HepG2 (cell line): ENCODE results near the gene OPRD1. TPM values are rescaled to one million over a fixed set of nuclear protein-coding genes. Genes with fewer than 3 reads are reported as not detected.
A peak's percentile ranks its signal among the peaks of the same experiment; 100 is the strongest.

Experiments
- ATAC-seq: fragments of 200-7000 bp; cut with Tn5 transposase; 3 replicates; pipeline ENCODE4 v1.9.1; 2020; ENCODE audit warnings: mild to moderate bottlenecking, moderate library complexity
- BruUV-seq: library from RNA; stranded (reverse); fragments of 400-500 nt; replicated peaks from 2 replicates; lab custom pipeline; 2021; lab: Mats Ljungman, UMichigan
- CTCF ChIA-PET: fragments of 300-600 bp; formaldehyde crosslinking; extraction: SDS; loops from one replicate; lab custom pipeline; 2021; ENCODE audit warnings: low total read pairs, inconsistent platforms, low intra/inter-chr PET ratio; lab: Yijun Ruan, JAX
- POLR2A ChIA-PET: fragments of 350-600 bp; sonication (Branson Sonifier 250); formaldehyde crosslinking; loops from one replicate; lab custom pipeline; 2020; ENCODE audit warnings: antibody characterized with exemption, inconsistent platforms; lab: Yijun Ruan, JAX
- DNase-seq: peaks from one replicate; pipeline ENCODE4 v3.0.0-alpha.2; 2015; ENCODE audit warnings: low spot score
- FAIRE-seq: peaks from 3 replicates; lab custom pipeline; 2011; peaks lifted over from hg19 to GRCh38; lab: Jason Lieb, UNC
- H2AFZ ChIP-seq: one replicate; pipeline ENCODE4 v1.6.1; 2011; ENCODE audit warnings: low read length, inconsistent platforms
- H3K27ac ChIP-seq: fragments of 300-600 bp; 3 replicates; pipeline ENCODE4 v1.8.0; 2011; ENCODE audit warnings: mixed run types, mild to moderate bottlenecking, mixed read lengths, low read length, inconsistent platforms; ENCODE audit not compliant: insufficient read depth; ENCODE audit errors: extremely low read length
- H3K27me3 ChIP-seq, 2 experiments: fragments of 200-600 bp in 1 of 2; 2 replicates in 1 of 2; 3 replicates in 1 of 2; pipeline versions ENCODE4 v1.6.0 to v1.8.0; 2011; ENCODE audit warnings: low read length in 2 of 2, mild to moderate bottlenecking in 2 of 2, moderate library complexity in 2 of 2, inconsistent platforms in 1 of 2; ENCODE audit not compliant: insufficient read depth in 2 of 2, control insufficient read depth in 1 of 2
- H3K36me3 ChIP-seq, 2 experiments: fragments of 200-600 bp in 1 of 2; replicated peaks in 1 of 2; 2 replicates in 1 of 2; 3 replicates in 1 of 2; pipeline versions ENCODE4 v1.5.1 to v1.8.0; 2011; ENCODE audit warnings: low read length in 2 of 2, inconsistent platforms in 1 of 2; ENCODE audit not compliant: insufficient read depth in 2 of 2, control insufficient read depth in 1 of 2
- H3K4me1 ChIP-seq: 2 replicates; pipeline ENCODE4 v1.5.1; 2012; ENCODE audit warnings: low read length, inconsistent platforms; ENCODE audit not compliant: insufficient read depth
- H3K4me2 ChIP-seq: 2 replicates; pipeline ENCODE4 v1.6.0; 2011; ENCODE audit warnings: low read depth, low read length, inconsistent platforms
- H3K4me3 ChIP-seq, 3 experiments: fragments of 200-600 bp in 1 of 3; sonication (generic), shearing (Covaris generic) in 1 of 3; replicated peaks in 1 of 3; 2 replicates each; pipeline ENCODE4 v1.5.1; 2011 to 2016; ENCODE audit warnings: low read length in 3 of 3, inconsistent platforms in 2 of 3, low read depth in 2 of 3, mild to moderate bottlenecking in 2 of 3, control low read depth in 1 of 3, mixed read lengths in 1 of 3; ENCODE audit not compliant: insufficient read depth in 1 of 3
- H3K79me2 ChIP-seq: one replicate; pipeline ENCODE4 v1.6.1; 2011; ENCODE audit warnings: low read length, inconsistent platforms; ENCODE audit not compliant: insufficient read depth
- H3K9ac ChIP-seq: 2 replicates; pipeline ENCODE4 v1.6.0; 2011; ENCODE audit warnings: mild to moderate bottlenecking, low read depth, low read length, inconsistent platforms; ENCODE audit not compliant: insufficient read depth
- H3K9me3 ChIP-seq: 2 replicates; pipeline ENCODE4 v1.5.1; 2012; ENCODE audit warnings: mild to moderate bottlenecking, low read length
- H4K20me1 ChIP-seq: 2 replicates; pipeline ENCODE4 v1.6.0; 2011; ENCODE audit warnings: inconsistent platforms, mild to moderate bottlenecking, low read length, moderate library complexity; ENCODE audit not compliant: insufficient read depth
- DR1 ChIP-seq: sonication (generic); formaldehyde crosslinking; IDR thresholded peaks from 2 replicates; pipeline ENCODE4 v1.8.0; 2021; ENCODE audit warnings: mild to moderate bottlenecking, missing genetic modification reagents, inconsistent platforms
- GABPB1 ChIP-seq: IDR thresholded peaks from 2 replicates; pipeline ENCODE4 v1.6.1; 2016; ENCODE audit warnings: mild to moderate bottlenecking, missing genetic modification reagents, moderate library complexity, missing compliant biosample characterization
- HNF4A ChIP-seq: sonication (generic); formaldehyde crosslinking; IDR thresholded peaks from 2 replicates; pipeline ENCODE4 v1.4.0; 2020; ENCODE audit warnings: missing genetic modification reagents
- HOXA5 ChIP-seq: sonication (generic); formaldehyde crosslinking; IDR thresholded peaks from 2 replicates; pipeline ENCODE4 v1.4.0; 2020; ENCODE audit warnings: missing genetic modification reagents
- ISL2 ChIP-seq: sonication (generic); formaldehyde crosslinking; IDR thresholded peaks from 2 replicates; pipeline ENCODE4 v1.5.0; 2020; ENCODE audit warnings: missing genetic modification reagents
- KDM1A ChIP-seq: IDR thresholded peaks from 2 replicates; pipeline ENCODE4 v1.6.1; 2016; ENCODE audit warnings: missing compliant biosample characterization
- MED8 ChIP-seq: sonication (generic); formaldehyde crosslinking; IDR thresholded peaks from 2 replicates; pipeline ENCODE4 v1.8.1; 2023; ENCODE audit warnings: mild to moderate bottlenecking, missing genetic modification reagents; ENCODE audit not compliant: insufficient replicate concordance
- MEF2D ChIP-seq: sonication (generic); formaldehyde crosslinking; IDR thresholded peaks from 2 replicates; pipeline ENCODE4 v1.5.1; 2020; ENCODE audit warnings: mild to moderate bottlenecking, missing genetic modification reagents
- POGZ ChIP-seq: sonication (generic); formaldehyde crosslinking; IDR thresholded peaks from 2 replicates; pipeline ENCODE4 v1.4.0; 2020; ENCODE audit warnings: mild to moderate bottlenecking, missing genetic modification reagents
- POLR2AphosphoS5 ChIP-seq: IDR thresholded peaks from 2 replicates; pipeline ENCODE4 v1.6.1; 2012; ENCODE audit warnings: low read depth, low read length
- SAP130 ChIP-seq: IDR thresholded peaks from 2 replicates; pipeline ENCODE4 v1.6.1; 2016; ENCODE audit warnings: low read depth
- SP1 ChIP-seq, 2 experiments: fragments of 450-650 bp in 1 of 2; sonication (generic) in 1 of 2; formaldehyde crosslinking in 1 of 2; IDR thresholded peaks; 2 replicates each; pipeline versions ENCODE4 v1.4.0 to v1.6.1; 2016 to 2020; ENCODE audit warnings: missing genetic modification reagents in 1 of 2
- TARDBP ChIP-seq: sonication (generic); formaldehyde crosslinking; IDR thresholded peaks from 2 replicates; pipeline ENCODE4 v1.8.0; 2022; ENCODE audit warnings: mild to moderate bottlenecking, missing genetic modification reagents
- TBL1XR1 ChIP-seq: fragments of 150-350 bp; IDR thresholded peaks from 2 replicates; pipeline ENCODE4 v1.6.1; 2014; ENCODE audit warnings: borderline replicate concordance, low read length; ENCODE audit not compliant: partially characterized antibody
- THAP11 ChIP-seq: IDR thresholded peaks from 2 replicates; pipeline ENCODE4 v1.6.1; 2016; ENCODE audit warnings: missing biosample characterization, missing genetic modification reagents
- WGBS: methylation state at CpG from one replicate; pipeline ENCODE4 v1.1.6; 2017; ENCODE audit warnings: low lambda C conversion rate; 5-methylcytosine and 5-hydroxymethylcytosine counted together
- in situ Hi-C: cut with HindIII; loops from 2 replicates; pipeline ENCODE4 v1.10.0; 2017; ENCODE audit warnings: low pct_unique_long_range_greater_than_20kb; ENCODE audit not compliant: extremely low pct_ligation_motif_present
- intact Hi-C: fragments of 100-400 bp; cut with micrococcal nuclease; formaldehyde crosslinking; loops from one replicate; pipeline ENCODE4 v1.10.0; 2022; ENCODE audit not compliant: unreplicated experiment
- polyA plus RNA-seq, 8 experiments: library from polyadenylated mRNA; depleted of rRNA in 3 of 8; stranded (reverse) in 7 of 8; unstranded in 1 of 8; fragments of >200 nt; fragmentation: Illumina TruSeq in 4 of 8; extraction: Trizol in 4 of 8; gene quantifications; 2 replicates each; pipeline versions ENCODE4 v1.2.1 to v1.2.3, GENCODE V29; 2011 to 2016; ENCODE audit warnings: low read depth in 4 of 8, missing spikeins in 1 of 8, mixed read lengths in 1 of 8; ENCODE audit not compliant: insufficient read depth in 1 of 8
- total RNA-seq, 5 experiments: library from RNA; depleted of rRNA; stranded (reverse); fragments of >200 nt; fragmentation: Illumina TruSeq; extraction: Trizol; gene quantifications; 2 replicates each; pipeline ENCODE4 v1.2.3, GENCODE V29; 2016; ENCODE audit warnings: low read depth in 1 of 5
- TF ChIP-seq, protein P1 (sequence below): sonication (generic); formaldehyde crosslinking; IDR thresholded peaks from 2 replicates; pipeline ENCODE4 v1.5.0; 2020; ENCODE audit warnings: missing genetic modification reagents, mild to moderate bottlenecking, borderline replicate concordance
- TF ChIP-seq, protein P2 (sequence below): sonication (generic); formaldehyde crosslinking; IDR thresholded peaks from 2 replicates; pipeline ENCODE4 v1.8.0; 2022; ENCODE audit warnings: missing genetic modification reagents, mild to moderate bottlenecking, inconsistent platforms, borderline replicate concordance
- TF ChIP-seq, protein P3 (sequence below): sonication (generic); formaldehyde crosslinking; IDR thresholded peaks from 2 replicates; pipeline ENCODE4 v1.4.0; 2020; ENCODE audit warnings: missing genetic modification reagents

The OPRD1 gene
- total and polyA plus RNA-seq, 2 of the 13 experiments (the other 11 are each of a cell fraction or from before 2014, with no cell fraction given): 0.02 to 0.03 TPM

DNA sequence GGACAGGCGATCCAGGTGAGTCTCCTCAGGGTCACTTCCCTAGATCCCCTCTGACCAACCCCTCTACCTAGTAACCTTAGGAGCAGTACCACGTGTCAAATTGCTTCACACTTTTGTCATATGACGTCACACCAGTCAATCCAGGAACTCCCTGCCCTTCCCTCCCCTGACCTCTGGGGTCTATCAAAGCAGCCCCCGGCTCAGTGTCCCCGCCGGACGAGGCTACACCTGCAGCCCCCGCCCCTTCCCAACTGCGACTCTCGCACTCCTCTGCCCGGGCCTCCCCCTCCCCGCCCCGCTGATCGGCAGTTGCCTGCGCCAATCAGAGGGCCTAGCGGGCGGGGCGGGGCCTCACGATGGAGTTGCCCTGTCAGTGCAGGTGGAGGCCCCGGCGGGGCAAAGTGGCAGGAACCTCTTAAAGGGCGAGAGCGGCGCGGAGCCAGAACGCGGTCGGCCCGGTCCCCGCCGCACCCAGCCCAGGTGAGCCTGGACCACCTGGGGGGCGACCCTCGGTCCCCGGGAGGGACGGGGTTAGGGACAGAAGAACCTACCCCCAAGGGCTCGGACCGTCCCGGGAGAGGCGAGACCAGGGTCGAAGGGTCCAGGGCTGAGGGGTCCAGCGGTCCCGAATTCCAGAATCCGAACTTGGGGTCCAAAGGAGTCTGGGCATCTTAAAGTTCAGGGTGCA, 74.9 kb downstream of the OPRD1 start:
- Histone ChIP-seq H2AFZ (no peak overlapping the region), H3K4me3 (peak overlapping the region; percentile 97 to 100 (median 98)), H3K36me3 (0 out of 5 replicates have a peak, but pooled peaks cover 0 to 3% of the 10 kb centered on the region in 2 experiments), H3K27ac (peak overlapping the region; percentile 66), H3K9me3 (no peaks in the 10 kb centered on the region), H3K4me1 (peaks cover 48% of the 10 kb centered on the region), H3K27me3 (no peaks in the 10 kb centered on the region; a peak in 1 of 5 replicates), H3K4me2 (peak overlapping the region; percentile 83), H3K79me2 (peaks cover 13% of the 10 kb centered on the region), H4K20me1 (no peaks in the 10 kb centered on the region; the same call in 1 of the 2 replicates), H3K9ac (peak overlapping the region; percentile 87)
- ATAC-seq: peak; percentile 84
- BruUV-seq: no TSS peak
- in situ Hi-C loops (loop anchor here (10.0 kb wide), 2 partner anchors 98 to 238 kb away; partner anchors contain the start of gene TMEM200B), intact Hi-C loops (loop anchor here (5.0 to 10.0 kb wide), 2 partner anchors 238 to 295 kb away; partner anchors contain the start of genes SRSF4 and TMEM200B)
- FAIRE-seq: no peak
- 2% methylated on average over 34 of the region's 43 CpGs for WGBS
- CTCF ChIA-PET: no interaction called here
- DNase-seq: peak; percentile 80
- POLR2A ChIA-PET: interaction anchor here (1.0 to 1.4 kb wide), 2 partner anchors 10 to 27 kb away, joined by 4 read pairs; partner anchors contain the start of gene EPB41
- TF ChIP-seq KDM1A (CRISPR knock-in tag) (no peak), SAP130 (CRISPR knock-in tag) (peak; percentile 88), ISL2 (no peak; the same call in 1 of the 2 replicates), SP1 (IDR thresholded peaks at IDR 0.05) (no peak), SP1 (CRISPR knock-in tag; IDR thresholded peaks at IDR 0.05) (peak; percentile 73), THAP11 (peak; percentile 30; the same call in 1 of the 2 replicates), MEF2D (CRISPR knock-in tag) (0 out of 2 replicates have a peak, but pooled peaks have one; percentile 41), POLR2AphosphoS5 (peak; percentile 40), DR1 (CRISPR knock-in tag) (peak; percentile 66), TARDBP (CRISPR knock-in tag) (peak; percentile 54; the same call in 1 of the 2 replicates), POGZ (peak; percentile 53), HNF4A (CRISPR knock-in tag) (peak; percentile 33; the same call in 1 of the 2 replicates), TBL1XR1 (peak; percentile 37), HOXA5 (CRISPR knock-in tag) (peak; percentile 79), GABPB1 (CRISPR knock-in tag) (peak; percentile 81), MED8 (CRISPR knock-in tag) (peak; percentile 34)
- TF ChIP-seq, protein P1, sequence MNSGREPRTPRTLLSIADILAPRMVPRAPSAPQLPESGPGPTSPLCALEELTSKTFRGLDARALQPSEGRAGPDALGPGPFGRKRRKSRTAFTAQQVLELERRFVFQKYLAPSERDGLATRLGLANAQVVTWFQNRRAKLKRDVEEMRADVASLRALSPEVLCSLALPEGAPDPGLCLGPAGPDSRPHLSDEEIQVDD (CRISPR knock-in tag): no peak
- TF ChIP-seq, protein P2, sequence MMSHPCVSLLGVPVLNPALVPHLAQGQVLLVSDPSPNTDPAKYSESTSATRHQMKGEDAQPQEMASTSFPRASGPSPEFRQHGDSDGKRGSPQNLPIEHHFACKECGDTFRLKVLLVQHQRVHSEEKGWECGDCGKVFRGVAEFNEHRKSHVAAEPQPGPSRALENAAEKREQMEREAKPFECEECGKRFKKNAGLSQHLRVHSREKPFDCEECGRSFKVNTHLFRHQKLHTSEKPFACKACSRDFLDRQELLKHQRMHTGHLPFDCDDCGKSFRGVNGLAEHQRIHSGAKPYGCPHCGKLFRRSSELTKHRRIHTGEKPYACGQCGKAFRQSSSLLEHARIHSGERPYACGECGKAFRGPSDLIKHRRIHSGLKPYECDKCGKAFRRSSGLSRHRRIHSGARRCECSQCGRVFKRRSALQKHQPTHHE (CRISPR knock-in tag): 0 out of 2 replicates have a peak, but pooled peaks have one; percentile 52
- TF ChIP-seq, protein P3, sequence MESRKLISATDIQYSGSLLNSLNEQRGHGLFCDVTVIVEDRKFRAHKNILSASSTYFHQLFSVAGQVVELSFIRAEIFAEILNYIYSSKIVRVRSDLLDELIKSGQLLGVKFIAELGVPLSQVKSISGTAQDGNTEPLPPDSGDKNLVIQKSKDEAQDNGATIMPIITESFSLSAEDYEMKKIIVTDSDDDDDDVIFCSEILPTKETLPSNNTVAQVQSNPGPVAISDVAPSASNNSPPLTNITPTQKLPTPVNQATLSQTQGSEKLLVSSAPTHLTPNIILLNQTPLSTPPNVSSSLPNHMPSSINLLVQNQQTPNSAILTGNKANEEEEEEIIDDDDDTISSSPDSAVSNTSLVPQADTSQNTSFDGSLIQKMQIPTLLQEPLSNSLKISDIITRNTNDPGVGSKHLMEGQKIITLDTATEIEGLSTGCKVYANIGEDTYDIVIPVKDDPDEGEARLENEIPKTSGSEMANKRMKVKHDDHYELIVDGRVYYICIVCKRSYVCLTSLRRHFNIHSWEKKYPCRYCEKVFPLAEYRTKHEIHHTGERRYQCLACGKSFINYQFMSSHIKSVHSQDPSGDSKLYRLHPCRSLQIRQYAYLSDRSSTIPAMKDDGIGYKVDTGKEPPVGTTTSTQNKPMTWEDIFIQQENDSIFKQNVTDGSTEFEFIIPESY (CRISPR knock-in tag): no peak
